Measurements from ENCODE around the gene WDR33.

GRCh38 chr2:127652786-127653357 is 158.1 kb downstream of the WDR33 start:
- TF ChIP-seq CTCF (IDR thresholded peaks at IDR 0.05) (no peak), POLR2A (IDR thresholded peaks at IDR 0.05) (no peak)
